HEK293T (cell line): ENCODE results near the gene MRPL52.

Experiments used
- CTCF ChIA-PET: fragments of 350-600 bp; formaldehyde crosslinking; extraction: SDS; loops from one replicate; lab custom pipeline; 2021; ENCODE audit warnings: antibody characterized with exemption, inconsistent platforms; lab: Yijun Ruan, JAX
- POLR2A ChIA-PET: fragments of 350-600 bp; formaldehyde crosslinking; extraction: SDS; loops from one replicate; lab custom pipeline; 2020; ENCODE audit warnings: antibody characterized with exemption, inconsistent platforms; lab: Yijun Ruan, JAX
- DNase-seq: peaks from one replicate; pipeline ENCODE4 v3.0.0; 2012; ENCODE audit warnings: mixed read lengths; ENCODE audit errors: extremely low spot score
- ARNT ChIP-seq: fragments of 450-650 bp; IDR thresholded peaks from 2 replicates; pipeline ENCODE4 v1.6.1; 2017; ENCODE audit warnings: mild to moderate bottlenecking
- BHLHE40 ChIP-seq: fragments of 450-650 bp; IDR thresholded peaks from 2 replicates; pipeline ENCODE4 v1.6.1; 2016; ENCODE audit warnings: mild to moderate bottlenecking, moderate library complexity, borderline replicate concordance
- CTBP1 ChIP-seq: fragments of 450-650 bp; IDR thresholded peaks from 2 replicates; pipeline ENCODE4 v1.6.1; 2016; ENCODE audit warnings: borderline replicate concordance
- ELF4 ChIP-seq: fragments of 450-650 bp; IDR thresholded peaks from 2 replicates; pipeline ENCODE4 v1.6.1; 2017; ENCODE audit warnings: antibody characterized with exemption
- FOXA1 ChIP-seq: fragments of 450-650 bp; IDR thresholded peaks from 2 replicates; pipeline ENCODE4 v1.6.1; 2016; ENCODE audit warnings: mild to moderate bottlenecking
- FOXK2 ChIP-seq: fragments of 450-650 bp; IDR thresholded peaks from 2 replicates; pipeline ENCODE4 v1.6.1; 2016; ENCODE audit warnings: mild to moderate bottlenecking
- FOXM1 ChIP-seq: fragments of 450-650 bp; IDR thresholded peaks from 2 replicates; pipeline ENCODE4 v1.6.1; 2017; ENCODE audit warnings: mild to moderate bottlenecking, borderline replicate concordance
- HDGF ChIP-seq: fragments of 450-650 bp; IDR thresholded peaks from 2 replicates; pipeline ENCODE4 v1.6.1; 2017; ENCODE audit warnings: antibody characterized with exemption, borderline replicate concordance
- L3MBTL2 ChIP-seq: fragments of 450-650 bp; conservative IDR thresholded peaks from 2 replicates; pipeline ENCODE4 v1.6.1; 2016; ENCODE audit warnings: mild to moderate bottlenecking
- LEF1 ChIP-seq: fragments of 450-650 bp; IDR thresholded peaks from 2 replicates; pipeline ENCODE4 v1.6.1; 2017; ENCODE audit warnings: mild to moderate bottlenecking, borderline replicate concordance
- NFRKB ChIP-seq: fragments of 450-650 bp; IDR thresholded peaks from 2 replicates; pipeline ENCODE4 v1.6.1; 2016; ENCODE audit warnings: mild to moderate bottlenecking, moderate library complexity
- SP1 ChIP-seq: fragments of 450-650 bp; IDR thresholded peaks from 2 replicates; pipeline ENCODE4 v1.6.1; 2017
- SUZ12 ChIP-seq: fragments of 450-650 bp; IDR thresholded peaks from 2 replicates; pipeline ENCODE4 v1.6.1; 2016; ENCODE audit warnings: mild to moderate bottlenecking
- TARDBP ChIP-seq: fragments of 450-650 bp; IDR thresholded peaks from 2 replicates; pipeline ENCODE4 v1.6.1; 2016
- ZNF384 ChIP-seq: fragments of 450-650 bp; IDR thresholded peaks from 2 replicates; pipeline ENCODE4 v1.6.1; 2016
- TF ChIP-seq, protein P1 (sequence below): fragments of 450-650 bp; IDR thresholded peaks from 2 replicates; pipeline ENCODE4 v1.6.1; 2016

MRPL52 gene

DNA sequence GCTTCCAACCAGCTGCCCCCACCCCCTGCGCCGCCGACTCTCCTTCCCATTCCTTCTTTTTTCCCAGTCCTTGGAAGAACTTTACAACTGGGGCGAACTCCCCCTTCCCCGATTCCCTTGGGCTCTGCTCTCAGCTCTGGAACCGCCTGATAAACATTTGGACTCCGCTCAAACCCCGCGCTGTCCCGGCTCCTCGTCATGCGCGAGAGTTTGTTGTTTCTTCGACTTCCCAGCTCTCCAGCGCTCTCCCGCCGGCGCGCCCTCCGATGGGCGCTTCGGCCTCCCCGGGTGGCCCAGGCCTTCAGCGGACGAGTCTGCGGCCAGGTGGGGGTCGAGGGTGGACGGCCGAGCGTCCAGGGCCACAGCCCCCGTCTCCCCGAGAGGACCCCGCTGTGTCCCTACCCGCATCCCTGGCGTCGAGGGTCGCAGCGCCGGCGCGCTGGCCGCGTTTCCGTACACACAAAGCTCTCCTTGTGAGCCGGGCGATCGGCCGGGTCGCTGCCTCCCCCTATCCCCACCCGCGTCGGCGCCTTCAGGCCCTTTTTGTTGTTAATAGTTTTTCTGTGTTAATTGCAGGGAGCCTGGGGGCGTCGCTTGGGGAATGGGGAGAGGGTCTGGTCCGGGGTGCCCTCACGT, 7.5 kb downstream of the MRPL52 start:
- ChIA-PET POLR2A (no interaction called here), CTCF (interaction anchor here (0.5 to 1.0 kb wide), 2 partner anchors 14 to 118 kb away, joined by 3 read pairs; no protein-coding TSS in a partner anchor)
- TF ChIP-seq NFRKB (no peak), HDGF (no peak), TARDBP (no peak), ARNT (no peak), FOXM1 (no peak), SP1 (no peak), LEF1 (no peak), L3MBTL2 (no peak), SUZ12 (no peak)
- DNase-seq, result no peak

DNA sequence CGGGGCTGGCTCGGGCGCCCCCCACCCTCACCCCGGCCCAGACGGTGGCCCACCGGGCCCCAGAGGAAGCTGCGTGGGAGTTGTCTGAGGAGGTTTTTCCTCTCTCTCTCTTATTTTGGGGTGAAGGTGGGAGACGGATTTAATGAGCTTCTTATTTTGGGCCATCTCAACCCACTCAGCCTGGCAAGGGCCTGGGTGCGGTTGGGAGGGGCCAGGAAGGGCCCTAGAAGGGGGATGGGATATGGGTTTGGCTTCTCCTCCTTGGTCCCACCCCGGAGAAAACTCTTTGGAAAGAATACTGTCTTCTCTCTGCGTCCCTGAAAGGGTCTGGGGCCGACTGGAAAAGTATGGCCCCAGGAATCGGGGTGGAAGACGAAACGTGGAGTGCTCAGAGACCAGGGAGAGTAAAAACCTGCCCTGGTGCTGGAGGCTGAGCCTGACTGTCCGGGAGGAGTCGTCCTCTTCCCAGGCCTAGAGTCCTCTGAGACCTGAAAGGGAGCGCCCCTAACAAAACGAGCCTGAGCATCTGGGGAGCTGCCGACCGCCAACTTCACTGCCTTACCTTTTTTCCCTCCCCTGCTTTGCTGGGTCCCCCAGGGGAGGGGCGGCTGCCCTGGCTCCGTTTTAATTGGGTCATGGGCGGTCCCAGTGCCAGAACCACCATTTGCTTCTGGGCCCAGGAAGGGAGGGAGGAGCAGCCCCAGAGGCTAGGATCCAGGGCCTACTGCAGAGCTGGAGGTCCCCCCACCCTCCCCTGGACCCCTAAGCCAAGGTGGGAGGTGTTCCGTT, 8.3 kb downstream of the MRPL52 start:
- CTCF ChIA-PET, result interaction anchor here (0.7 to 1.9 kb wide), 4 partner anchors 15 to 16 kb away, joined by 3 to 6 read pairs (median 3); no protein-coding TSS in a partner anchor
- POLR2A ChIA-PET, result interaction anchor here (0.6 to 1.0 kb wide), 2 partner anchors 8 to 13 kb away, joined by 3 read pairs; no protein-coding TSS in a partner anchor
- TF ChIP-seq FOXA1, result no peak
- TF ChIP-seq BHLHE40, result no peak
- no peak for TF ChIP-seq ZNF384
- no peak for TF ChIP-seq LEF1
- TF ChIP-seq ELF4, result no peak
- TF ChIP-seq TARDBP, result no peak
- no peak for TF ChIP-seq SUZ12
- no peak for TF ChIP-seq FOXK2
- no peak for TF ChIP-seq HDGF
- no peak for TF ChIP-seq FOXM1
- TF ChIP-seq L3MBTL2, result no peak
- TF ChIP-seq CTBP1, result no peak
- no peak for TF ChIP-seq ARNT
- no peak for TF ChIP-seq SP1
- TF ChIP-seq, protein P1, sequence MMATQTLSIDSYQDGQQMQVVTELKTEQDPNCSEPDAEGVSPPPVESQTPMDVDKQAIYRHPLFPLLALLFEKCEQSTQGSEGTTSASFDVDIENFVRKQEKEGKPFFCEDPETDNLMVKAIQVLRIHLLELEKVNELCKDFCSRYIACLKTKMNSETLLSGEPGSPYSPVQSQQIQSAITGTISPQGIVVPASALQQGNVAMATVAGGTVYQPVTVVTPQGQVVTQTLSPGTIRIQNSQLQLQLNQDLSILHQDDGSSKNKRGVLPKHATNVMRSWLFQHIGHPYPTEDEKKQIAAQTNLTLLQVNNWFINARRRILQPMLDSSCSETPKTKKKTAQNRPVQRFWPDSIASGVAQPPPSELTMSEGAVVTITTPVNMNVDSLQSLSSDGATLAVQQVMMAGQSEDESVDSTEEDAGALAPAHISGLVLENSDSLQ, result no peak
- TF ChIP-seq NFRKB, result no peak
- DNase-seq, result no peak

DNA sequence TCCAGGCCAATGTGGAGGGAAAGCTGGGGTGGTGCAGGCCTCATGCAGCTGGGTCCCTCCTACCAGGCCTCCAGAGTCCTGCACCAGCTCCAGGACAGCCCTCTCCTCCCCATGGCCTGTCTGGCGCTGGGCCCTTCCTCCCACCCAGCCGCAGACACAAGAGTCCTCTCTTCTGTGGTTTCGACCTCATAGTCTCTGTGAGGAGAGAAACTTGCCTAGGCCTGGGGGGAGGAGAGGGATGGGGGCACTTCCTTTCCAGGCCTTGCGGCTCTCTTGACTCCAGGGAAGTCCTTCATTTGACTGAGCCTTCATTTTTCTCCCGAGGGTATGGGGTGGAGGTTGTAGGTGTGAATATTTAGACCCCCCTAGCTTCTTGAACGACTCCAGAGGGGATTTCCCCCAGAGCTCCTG, 8.9 kb downstream of the MRPL52 start:
- no peak for TF ChIP-seq HDGF
- TF ChIP-seq SP1, result no peak
- DNase-seq, result no peak
- ChIA-PET CTCF (interaction anchor here (0.6 to 1.9 kb wide), 4 partner anchors 14 to 269 kb away, joined by 3 to 6 read pairs (median 3); no protein-coding TSS in a partner anchor), POLR2A (interaction anchor here (0.6 to 1.5 kb wide), 3 partner anchors 8 to 13 kb away, joined by 3 to 4 read pairs (median 3); no protein-coding TSS in a partner anchor)

DNA sequence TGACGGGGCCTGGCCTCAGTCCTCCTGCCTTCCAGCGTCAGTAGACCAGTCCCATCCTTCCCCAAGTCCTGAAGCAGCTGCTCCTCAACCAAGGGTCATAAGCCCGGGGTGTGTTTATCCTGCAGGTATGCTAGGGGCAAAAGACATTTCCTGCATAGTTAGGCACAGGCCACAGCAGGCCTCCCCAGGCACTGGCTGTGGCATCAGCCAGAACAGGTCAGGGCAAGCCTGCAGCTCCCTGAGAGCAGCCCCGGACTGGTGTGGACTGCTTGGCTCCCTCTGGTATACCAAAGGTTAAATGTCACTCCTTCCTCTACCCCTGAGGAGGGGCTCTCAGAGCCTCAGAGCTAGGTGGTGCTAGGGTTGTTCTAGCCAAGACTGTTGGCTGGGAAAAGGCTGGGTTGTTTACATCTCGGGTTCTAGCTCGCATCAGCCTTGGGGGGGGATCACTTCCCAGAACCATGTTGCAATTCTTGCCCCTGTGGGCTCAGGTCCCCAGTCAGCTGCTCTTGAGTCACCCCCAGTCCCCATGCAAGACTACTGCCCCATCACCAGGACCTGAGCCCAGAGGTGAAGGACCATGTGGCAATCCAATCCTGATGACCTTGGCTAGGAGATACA, 9.6 kb downstream of the MRPL52 start:
- CTCF ChIA-PET, result interaction anchor here (0.7 to 1.9 kb wide), 3 partner anchors 13 to 18 kb away, joined by 3 to 6 read pairs (median 3); no protein-coding TSS in a partner anchor
- POLR2A ChIA-PET, result interaction anchor here (1.0 to 1.5 kb wide), 2 partner anchors 9 to 11 kb away, joined by 3 to 4 read pairs; no protein-coding TSS in a partner anchor

DNA sequence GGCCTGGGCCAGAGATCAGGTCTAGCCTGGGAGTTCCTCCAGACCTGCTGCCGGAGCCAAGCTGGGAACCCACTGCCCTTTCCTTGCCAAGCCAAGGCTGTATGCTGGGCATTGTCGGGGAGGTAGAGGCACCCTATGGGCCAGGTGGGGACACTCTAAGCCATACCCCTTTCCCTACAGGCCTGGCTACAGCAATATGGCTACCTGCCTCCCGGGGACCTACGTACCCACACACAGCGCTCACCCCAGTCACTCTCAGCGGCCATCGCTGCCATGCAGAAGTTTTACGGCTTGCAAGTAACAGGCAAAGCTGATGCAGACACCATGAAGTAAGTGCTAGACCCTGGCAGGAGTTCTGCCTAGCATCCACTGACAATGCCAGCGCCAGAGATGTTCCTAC, 11.6 kb downstream of the MRPL52 start:
- no peak for TF ChIP-seq ZNF384
- TF ChIP-seq FOXK2, result no peak
- TF ChIP-seq HDGF, result no peak
- TF ChIP-seq L3MBTL2, result no peak
- TF ChIP-seq FOXM1, result no peak
- TF ChIP-seq CTBP1, result no peak
- TF ChIP-seq, protein P1, result no peak
- no peak for TF ChIP-seq SP1
- TF ChIP-seq SUZ12, result no peak
- TF ChIP-seq BHLHE40, result no peak
- TF ChIP-seq TARDBP, result no peak
- no peak for TF ChIP-seq NFRKB
- TF ChIP-seq FOXA1, result no peak
- TF ChIP-seq ARNT, result no peak
- no peak for TF ChIP-seq ELF4
- DNase-seq, result no peak
- CTCF ChIA-PET, result interaction anchor here (1.0 to 1.4 kb wide), 3 partner anchors 11 to 18 kb away, joined by 3 to 4 read pairs (median 3); no protein-coding TSS in a partner anchor
- POLR2A ChIA-PET, result interaction anchor here (0.6 to 0.9 kb wide), 2 partner anchors 18 to 115 kb away, joined by 3 read pairs; partner anchors contain the start of gene HAUS4

More for the DNA sequence above, 9.6 kb downstream of the MRPL52 start:
- no peak for TF ChIP-seq CTBP1
- TF ChIP-seq SUZ12, result no peak
- TF ChIP-seq ELF4, result no peak
- TF ChIP-seq HDGF, result no peak
- no peak for TF ChIP-seq FOXM1
- TF ChIP-seq FOXK2, result no peak
- no peak for TF ChIP-seq L3MBTL2
- TF ChIP-seq TARDBP, result no peak
- no peak for TF ChIP-seq SP1
- TF ChIP-seq FOXA1, result no peak
- TF ChIP-seq, protein P1, result no peak
- TF ChIP-seq LEF1, result no peak
- no peak for TF ChIP-seq BHLHE40
- no peak for DNase-seq
